Liver (tissue), 3 donors: ENCODE data around the gene SERPINA3.

ENCODE experiments used
- ATF3 ChIP-seq: IDR thresholded peaks from 2 replicates; pipeline ENCODE4 v1.6.1; 2016; ENCODE audit warnings: antibody characterized with exemption
- CTCF ChIP-seq: fragments of 150-350 bp; IDR thresholded peaks from 2 replicates; pipeline ENCODE4 v1.5.1; 2017; ENCODE audit warnings: improper control_type of control experiment, low read depth, low read length; ENCODE audit not compliant: missing input control
- HNF4G ChIP-seq: IDR thresholded peaks from 2 replicates; pipeline ENCODE4 v1.6.1; 2016; ENCODE audit warnings: antibody characterized with exemption
- JUND ChIP-seq, 2 donors: IDR thresholded peaks; 2 replicates each; pipeline ENCODE4 v1.6.1; 2016; ENCODE audit warnings: antibody characterized with exemption in 2 of 2
- REST ChIP-seq: IDR thresholded peaks from 2 replicates; pipeline ENCODE4 v1.6.1; 2016; ENCODE audit warnings: antibody characterized with exemption, mild to moderate bottlenecking
- TF ChIP-seq, protein P1 (sequence below): IDR thresholded peaks from 2 replicates; pipeline ENCODE4 v1.6.1; 2016; ENCODE audit warnings: antibody characterized with exemption
- donor health status: healthy.
- donor health status: healthy.

GRCh38 chr14:94571950-94572349, 40.2 kb upstream of the SERPINA3 start:
- TF ChIP-seq CTCF (no peak), ATF3 (no peak), REST (no peak), JUND (IDR thresholded peaks at IDR 0.05) (no peak), HNF4G (no peak)
- TF ChIP-seq, protein P1, sequence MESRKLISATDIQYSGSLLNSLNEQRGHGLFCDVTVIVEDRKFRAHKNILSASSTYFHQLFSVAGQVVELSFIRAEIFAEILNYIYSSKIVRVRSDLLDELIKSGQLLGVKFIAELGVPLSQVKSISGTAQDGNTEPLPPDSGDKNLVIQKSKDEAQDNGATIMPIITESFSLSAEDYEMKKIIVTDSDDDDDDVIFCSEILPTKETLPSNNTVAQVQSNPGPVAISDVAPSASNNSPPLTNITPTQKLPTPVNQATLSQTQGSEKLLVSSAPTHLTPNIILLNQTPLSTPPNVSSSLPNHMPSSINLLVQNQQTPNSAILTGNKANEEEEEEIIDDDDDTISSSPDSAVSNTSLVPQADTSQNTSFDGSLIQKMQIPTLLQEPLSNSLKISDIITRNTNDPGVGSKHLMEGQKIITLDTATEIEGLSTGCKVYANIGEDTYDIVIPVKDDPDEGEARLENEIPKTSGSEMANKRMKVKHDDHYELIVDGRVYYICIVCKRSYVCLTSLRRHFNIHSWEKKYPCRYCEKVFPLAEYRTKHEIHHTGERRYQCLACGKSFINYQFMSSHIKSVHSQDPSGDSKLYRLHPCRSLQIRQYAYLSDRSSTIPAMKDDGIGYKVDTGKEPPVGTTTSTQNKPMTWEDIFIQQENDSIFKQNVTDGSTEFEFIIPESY = no peak
